Midbrain (tissue), 1 donor: ENCODE measurements around the gene PCSK1N.
"Not testable (repeated sequence)": the region's sequence is repeated elsewhere in the genome, so short reads cannot be mapped to it uniquely, and the experiment has no call there.

Experiments used
- DNase-seq: peaks from one replicate; lab custom pipeline; 2025; lab: John Stamatoyannopoulos, UW

Gene PCSK1N

GRCh38 chrX:48823053-48823452 is 12.4 kb downstream of the PCSK1N start:
- DNase-seq = no peak

- DNase-seq = not testable (repeated sequence)
Observed at GRCh38 chrX:48819394-48819793, 16.0 kb downstream of the PCSK1N start.

GRCh38 chrX:48818866-48819265 is 16.5 kb downstream of the PCSK1N start:
- DNase-seq = no peak

DNA sequence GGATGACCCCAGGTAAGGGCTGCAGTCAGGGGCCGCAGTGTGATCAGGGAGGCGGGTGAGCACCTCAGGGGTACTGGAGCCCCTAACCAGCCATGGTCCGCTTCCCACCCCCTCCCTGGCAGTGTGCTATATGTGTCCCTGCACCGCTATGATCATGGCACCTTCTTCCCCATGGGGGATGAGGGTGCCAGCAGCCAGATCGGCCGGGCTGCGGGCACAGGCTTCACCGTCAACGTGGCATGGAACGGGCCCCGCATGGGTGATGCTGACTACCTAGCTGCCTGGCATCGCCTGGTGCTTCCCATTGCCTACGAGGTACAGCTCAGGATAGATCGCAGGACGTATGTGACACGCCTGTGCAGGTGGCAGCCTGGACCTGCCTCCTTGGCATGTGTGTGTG is 17.3 kb downstream of the PCSK1N start:
- no peak for DNase-seq

DNA sequence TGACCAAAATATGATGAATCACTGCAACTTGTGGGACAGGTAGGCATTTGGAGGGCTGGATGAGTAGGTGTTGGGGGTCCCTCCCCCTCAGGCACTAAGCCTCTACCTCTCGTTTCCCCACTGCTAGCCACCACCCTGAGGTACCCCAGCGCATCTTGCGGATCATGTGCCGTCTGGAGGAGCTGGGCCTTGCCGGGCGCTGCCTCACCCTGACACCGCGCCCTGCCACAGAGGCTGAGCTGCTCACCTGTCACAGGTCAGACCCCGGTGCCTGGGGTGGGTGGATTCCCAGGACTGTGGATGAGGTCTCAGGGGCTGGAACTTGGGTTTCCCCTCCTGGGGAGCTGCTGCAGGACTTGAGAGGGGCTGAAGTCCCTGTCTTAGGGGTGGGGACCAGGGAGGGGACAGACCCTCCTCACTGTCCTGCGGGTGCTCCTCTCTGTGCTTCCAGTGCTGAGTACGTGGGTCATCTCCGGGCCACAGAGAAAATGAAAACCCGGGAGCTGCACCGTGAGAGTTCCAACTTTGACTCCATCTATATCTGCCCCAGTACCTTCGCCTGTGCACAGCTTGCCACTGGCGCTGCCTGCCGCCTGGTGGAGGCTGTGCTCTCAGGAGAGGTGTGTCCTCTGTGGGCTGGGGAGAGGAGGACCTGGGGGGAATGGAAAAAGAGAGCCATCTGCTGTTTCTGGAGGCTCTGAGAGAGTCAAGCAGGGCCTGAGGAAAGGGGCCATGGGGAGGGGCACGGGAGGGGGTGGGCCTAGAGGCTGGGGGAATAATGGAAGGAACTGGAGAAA is 19.2 kb downstream of the PCSK1N start:
- no peak for DNase-seq

DNA sequence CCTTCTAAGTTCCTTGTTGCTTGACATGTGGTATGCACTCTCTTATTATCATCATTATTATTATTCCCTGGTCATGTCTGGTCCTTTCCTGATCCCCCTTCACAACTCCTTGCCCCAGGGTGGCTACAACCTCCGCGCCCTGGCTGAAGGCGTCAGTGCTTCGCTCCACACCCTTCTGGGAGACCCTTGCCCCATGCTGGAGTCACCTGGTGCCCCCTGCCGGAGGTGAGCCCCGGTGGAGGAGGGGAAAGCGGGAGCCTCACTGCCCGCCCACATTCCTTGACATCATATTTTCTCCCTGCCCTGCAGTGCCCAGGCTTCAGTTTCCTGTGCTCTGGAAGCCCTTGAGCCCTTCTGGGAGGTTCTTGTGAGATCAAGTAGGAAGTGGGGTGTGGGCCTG is 20.1 kb downstream of the PCSK1N start:
- no peak for DNase-seq

DNA sequence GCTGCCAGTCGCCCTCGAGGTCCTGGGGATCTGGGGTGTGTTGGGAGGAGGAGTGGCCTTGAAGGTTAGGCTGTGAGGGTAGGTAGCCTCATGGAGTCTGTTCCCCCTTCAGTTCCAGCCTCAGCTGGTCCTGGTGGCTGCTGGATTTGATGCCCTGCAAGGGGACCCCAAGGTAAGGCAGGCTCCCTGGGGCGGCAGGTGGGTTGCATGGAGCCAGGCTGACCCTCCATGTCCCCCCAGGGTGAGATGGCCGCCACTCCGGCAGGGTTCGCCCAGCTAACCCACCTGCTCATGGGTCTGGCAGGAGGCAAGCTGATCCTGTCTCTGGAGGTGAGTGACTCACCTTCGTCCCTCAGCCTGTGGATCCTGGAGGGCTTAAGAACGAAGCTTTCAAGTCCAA is 20.7 kb downstream of the PCSK1N start:
- DNase-seq = no peak

GRCh38 chrX:48813644-48814043 is 21.8 kb downstream of the PCSK1N start:
- peak; percentile 2 for DNase-seq

- DNase-seq = no peak
Observed at GRCh38 chrX:48806081-48806480, 29.3 kb downstream of the PCSK1N start.

DNA sequence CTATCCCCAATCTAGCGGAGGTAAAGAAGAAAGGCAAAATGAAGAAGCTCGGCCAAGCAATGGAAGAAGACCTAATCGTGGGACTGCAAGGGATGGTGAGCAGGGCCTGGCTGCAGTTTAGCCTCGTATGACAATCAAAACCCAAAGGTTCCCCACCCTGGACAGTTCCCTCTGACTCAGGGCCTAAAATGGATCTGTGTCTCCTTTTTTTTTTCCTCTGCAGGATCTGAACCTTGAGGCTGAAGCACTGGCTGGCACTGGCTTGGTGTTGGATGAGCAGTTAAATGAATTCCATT is 32.6 kb downstream of the PCSK1N start:
- no peak for DNase-seq

- peak; percentile 7 for DNase-seq
Observed at GRCh38 chrX:48802089-48802904, 33.1 kb downstream of the PCSK1N start.

GRCh38 chrX:48801280-48802088 is 33.9 kb downstream of the PCSK1N start, which contains the start of gene HDAC6:
TSS of gene HDAC6 (plus strand) at chrX:48802067. CDS start at chrX:48802693, 626 bp downstream.
- peak; percentile 95 for DNase-seq

GRCh38 chrX:48800574-48801279 is 34.7 kb downstream of the PCSK1N start:
- no peak for DNase-seq

DNA sequence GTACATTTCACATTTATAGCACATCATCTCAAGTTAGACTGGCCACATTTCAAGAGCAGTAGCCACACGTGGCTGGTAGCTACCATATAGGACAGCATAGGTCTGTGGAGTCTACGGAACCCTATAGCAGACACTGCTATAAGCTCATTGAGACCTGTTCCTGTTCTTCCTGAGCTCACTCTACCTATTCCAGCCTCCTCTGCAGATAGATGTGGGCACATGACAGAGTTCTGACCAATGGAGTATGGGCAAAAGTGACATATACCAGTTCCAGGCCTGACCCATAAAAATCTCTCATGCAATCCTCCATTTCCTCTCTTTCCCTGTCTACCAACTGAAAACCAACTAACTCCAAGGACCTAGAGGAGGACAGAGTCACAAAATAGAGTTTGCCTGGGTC is 37.1 kb downstream of the PCSK1N start:
- DNase-seq = no peak

GRCh38 chrX:48794911-48795515 is 40.4 kb downstream of the PCSK1N start:
- no peak for DNase-seq

DNA sequence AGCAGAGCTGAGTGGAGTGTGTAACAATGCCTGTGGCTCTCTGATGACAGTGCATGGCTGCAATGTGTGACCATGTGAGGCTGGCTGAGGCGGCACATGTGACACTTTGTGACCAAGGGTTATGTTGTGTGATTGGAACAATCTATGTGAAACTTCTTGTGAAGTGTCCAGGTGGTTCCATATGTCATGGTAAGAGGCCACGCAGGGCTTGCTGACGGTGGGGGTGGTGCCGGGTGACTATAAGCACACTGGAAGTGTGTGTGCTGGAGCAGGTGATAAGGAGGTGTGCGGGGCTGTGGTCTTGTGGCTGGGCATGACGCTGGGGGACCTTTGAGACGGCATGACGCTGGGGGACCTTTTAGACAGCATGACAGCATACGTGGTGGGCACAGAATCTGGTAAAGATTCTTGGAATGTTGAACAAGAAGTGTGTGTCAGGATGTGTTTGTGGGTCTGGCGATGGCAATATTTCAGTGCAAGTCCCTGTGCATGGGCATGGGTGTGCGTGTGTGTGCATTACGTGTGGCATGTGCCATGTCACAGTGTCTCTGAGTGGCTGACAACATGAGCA is 41.0 kb downstream of the PCSK1N start:
- DNase-seq = no peak

- DNase-seq = no peak
Observed at GRCh38 chrX:48793935-48794334, 41.5 kb downstream of the PCSK1N start.

GRCh38 chrX:48792219-48792618 is 43.2 kb downstream of the PCSK1N start:
- no peak for DNase-seq

DNA sequence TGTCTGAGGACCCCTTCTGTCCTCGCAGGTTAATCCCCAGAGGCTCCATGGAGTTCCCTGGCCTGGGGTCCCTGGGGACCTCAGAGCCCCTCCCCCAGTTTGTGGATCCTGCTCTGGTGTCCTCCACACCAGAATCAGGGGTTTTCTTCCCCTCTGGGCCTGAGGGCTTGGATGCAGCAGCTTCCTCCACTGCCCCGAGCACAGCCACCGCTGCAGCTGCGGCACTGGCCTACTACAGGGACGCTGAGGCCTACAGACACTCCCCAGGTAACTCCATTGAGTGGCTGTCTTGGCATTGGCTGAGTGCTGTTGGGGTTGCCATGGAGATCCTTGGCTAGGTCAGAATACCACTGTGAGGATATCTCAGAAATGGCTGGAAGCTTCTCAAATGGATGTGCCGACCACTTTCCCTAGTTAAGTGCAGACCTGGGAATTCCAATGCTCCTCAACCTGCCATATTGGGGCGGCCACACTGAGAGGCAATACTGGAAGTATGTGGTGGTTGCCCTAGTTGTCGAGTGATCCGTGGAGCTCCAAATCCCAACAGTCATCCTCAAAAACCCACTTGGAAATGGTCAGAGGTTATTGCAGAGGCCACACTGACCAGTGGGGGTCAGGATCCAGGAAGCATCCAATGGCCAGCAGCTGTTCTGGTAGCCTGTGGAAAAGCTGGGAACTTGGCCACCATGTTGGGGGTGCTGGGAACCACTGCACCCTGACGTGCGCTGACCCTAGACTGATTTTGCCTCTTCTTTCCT is 44.2 kb downstream of the PCSK1N start:
- DNase-seq = no peak

GRCh38 chrX:48790477-48790876 is 44.9 kb downstream of the PCSK1N start:
- no peak for DNase-seq
